Cerebellar cortex (tissue), 1 donor: ENCODE results near the gene RBM7.

Experiments
- DNase-seq: peaks from one replicate; pipeline ENCODE4 v3.0.0-alpha.2; 2015; ENCODE audit warnings: low spot score

Gene RBM7, protein sequence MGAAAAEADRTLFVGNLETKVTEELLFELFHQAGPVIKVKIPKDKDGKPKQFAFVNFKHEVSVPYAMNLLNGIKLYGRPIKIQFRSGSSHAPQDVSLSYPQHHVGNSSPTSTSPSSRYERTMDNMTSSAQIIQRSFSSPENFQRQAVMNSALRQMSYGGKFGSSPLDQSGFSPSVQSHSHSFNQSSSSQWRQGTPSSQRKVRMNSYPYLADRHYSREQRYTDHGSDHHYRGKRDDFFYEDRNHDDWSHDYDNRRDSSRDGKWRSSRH

DNA sequence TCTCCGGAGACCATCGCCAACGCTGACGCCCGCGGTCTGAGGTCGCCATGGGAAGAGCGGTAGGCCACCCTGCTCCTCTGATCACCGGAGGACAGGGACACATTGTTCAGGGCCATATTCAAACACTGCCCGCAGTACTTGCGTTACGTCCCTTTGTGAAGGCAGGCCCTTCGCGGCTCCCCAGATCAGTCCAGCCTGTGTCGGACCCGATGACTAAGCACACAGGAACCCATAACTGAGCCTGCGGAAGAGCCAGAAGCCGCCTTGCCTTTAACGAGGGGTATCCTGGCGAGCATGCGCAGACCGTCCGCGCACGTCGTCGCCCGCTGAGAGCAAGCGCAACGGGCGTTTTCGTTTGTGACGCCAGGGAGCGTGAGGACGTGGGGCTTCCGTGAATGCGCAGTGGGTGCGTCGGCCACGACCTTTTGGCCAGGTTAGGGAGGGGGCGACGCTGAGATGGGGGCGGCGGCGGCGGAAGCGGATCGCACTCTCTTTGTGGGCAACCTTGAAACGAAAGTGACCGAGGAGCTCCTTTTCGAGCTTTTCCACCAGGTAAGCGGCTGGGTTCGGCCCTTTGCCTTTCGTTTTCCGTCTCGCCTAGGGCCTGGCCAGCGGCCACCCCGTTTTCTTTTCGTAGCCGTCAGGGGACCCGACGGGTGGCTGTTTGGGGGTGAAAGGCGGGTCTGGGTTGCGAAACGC is at the start of gene RBM7, which contains the start of gene C11orf71:
RBM7 (plus strand) TSS at position 451 of the 699 bp plus-strand sequence; CDS start at position 457, 6 bp downstream.
C11orf71 (minus strand) TSS at position 296 of the 699 bp plus-strand sequence; CDS start at position 116, 180 bp downstream.
- DNase-seq, result peak; percentile 95

DNA sequence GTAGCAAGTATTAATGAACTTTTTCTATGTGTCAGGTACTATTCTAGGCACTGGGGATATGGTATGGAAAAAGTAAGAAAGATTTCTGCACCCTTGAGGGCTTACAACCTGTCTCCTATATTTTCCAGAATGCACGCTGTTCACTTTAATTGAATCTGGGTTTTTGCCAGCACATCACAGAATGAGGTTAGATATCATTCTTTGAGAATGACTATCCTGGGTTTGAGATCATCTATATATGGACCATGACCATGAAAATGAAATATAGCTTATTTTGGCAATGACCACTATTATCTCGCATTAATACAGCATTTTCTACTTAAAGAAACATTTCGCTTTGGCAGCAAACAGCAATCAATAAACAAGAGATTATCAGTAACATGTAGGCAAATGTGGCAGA is 47.0 kb upstream of the RBM7 start:
- no peak for DNase-seq

DNA sequence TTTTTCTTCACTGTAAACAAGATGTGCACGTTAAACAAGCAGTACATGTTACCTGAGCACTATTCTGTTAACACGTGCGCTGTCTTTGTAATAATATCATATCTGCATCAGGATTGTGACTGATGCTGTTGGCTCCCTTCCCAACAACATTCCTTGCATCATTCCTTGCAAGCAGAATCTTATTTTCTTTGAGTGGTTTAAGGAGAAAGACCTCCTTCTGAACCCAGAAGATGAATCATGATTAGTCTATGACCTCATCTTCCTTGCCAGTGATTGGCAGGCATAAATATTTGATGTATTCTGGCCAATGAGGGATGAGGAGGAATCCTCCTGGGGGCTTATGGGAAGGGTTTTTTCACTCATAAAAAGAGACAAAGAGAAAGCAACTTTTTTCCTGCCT is 46.4 kb upstream of the RBM7 start:
- no peak for DNase-seq

DNA sequence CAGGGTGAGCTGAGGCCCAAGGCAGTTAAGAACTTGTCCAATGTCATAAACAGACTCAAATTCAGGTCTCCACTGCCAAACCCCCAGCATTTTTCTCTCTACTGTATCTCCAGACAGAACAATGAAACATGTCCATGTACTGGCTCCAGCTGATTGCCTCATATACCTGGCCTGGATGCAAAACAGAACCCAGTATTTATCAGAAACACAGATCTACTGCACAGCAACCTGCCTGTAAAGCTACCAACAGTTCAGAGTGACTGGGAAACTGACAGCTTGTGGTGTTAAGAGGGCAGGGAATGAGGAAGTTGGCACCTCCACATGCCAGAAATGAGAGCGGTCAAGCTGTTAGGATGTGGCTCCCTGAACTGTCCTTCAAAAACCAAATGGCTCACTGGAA is 41.8 kb upstream of the RBM7 start:
- DNase-seq, result peak; percentile 93

DNA sequence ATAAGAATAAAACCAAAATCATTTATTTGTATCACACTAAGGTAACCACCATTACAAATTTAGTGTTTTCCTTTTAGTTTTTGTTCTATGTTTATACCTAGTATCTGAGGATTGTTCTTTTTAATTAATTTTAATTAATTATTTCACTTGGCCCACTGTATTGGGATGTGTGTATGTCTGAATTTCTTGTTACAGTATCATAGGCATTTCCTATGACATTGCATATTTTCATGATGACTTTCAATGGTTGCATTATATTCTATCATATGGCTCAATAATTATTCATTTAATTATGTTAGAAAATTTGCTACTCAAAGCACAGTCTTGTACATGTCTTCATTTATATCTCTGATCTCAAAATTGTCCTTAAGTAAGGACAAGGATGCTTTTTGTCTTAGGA is 41.1 kb upstream of the RBM7 start:
- DNase-seq, result no peak

DNA sequence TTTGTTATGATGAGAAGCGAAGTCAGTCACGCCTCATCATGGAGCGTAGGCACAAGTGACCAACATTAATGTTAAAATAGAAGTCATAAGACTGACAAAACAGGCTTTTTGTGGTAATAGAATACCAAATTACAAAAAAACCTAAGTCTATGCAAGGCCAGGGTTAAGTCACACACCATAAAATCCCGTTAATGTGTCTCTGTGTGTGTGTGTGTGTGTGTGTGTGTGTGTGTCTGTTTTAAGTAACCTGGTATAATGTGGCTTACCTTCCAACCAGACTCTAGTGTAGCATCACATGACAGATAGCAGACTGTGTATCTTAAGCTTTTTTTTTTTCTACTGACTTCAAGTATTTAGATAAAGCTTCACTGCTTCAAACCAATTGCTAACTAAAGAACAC is 38.1 kb upstream of the RBM7 start:
- no peak for DNase-seq

DNA sequence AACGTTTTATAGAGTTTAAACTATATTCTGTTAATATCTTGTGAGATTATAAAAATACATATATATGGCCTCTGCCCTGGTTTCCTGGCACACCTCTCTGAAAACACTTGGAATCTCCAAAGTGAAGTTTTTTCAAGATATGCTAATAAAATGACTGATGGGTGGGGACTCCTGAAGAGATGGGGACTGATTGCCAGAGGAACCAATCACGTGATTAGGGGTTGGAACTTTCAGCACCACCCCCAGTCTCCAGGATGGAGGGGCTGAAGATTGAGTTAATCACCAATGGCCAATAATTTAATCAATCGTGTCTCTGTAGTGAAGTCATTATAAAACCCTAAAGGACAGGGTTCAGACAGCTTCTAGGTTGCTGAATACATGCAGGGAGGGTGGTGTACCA is 37.5 kb upstream of the RBM7 start:
- DNase-seq, result no peak

DNA sequence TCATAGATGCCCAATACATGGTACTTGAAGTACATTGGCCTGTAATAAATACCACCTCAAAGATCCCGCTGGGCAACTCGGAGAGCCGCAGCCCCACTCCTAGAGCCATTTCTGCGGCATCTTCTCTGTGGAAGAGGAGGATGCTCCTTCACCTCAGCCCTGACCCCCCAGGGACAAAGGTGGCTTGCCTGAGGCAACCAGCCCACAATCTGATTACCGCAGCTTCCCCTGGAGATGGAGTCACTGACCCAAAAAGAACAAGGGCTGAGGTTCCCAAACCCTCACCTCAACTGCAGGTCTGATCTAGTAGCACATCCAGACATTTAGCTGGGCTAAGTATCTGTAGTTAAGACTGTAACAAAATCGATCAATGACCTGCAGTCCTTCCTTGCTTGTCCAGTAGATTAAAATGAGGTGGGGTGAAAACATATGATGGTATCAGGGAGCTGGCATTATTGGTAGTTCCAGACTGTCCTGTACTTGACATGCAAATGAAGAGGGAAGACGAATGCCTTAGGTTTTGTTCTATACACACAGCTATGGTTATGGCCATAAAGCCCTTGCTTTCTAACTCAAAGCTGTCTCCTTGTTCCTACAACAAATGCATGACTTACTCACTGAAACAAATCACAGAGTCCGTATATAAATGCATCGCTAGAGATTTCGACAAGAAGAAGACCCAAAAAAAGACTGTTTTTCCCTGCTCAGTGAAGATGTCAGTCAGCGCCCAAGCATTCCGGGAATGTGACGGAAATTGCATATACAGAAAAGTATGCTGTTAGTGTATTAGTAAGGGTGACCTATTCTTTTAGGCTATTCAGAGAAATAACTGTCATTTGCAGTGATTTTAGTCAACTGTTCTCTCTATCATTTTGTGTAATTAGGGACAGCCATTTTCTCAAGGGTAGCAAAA is 33.9 kb upstream of the RBM7 start:
- no peak for DNase-seq

DNA sequence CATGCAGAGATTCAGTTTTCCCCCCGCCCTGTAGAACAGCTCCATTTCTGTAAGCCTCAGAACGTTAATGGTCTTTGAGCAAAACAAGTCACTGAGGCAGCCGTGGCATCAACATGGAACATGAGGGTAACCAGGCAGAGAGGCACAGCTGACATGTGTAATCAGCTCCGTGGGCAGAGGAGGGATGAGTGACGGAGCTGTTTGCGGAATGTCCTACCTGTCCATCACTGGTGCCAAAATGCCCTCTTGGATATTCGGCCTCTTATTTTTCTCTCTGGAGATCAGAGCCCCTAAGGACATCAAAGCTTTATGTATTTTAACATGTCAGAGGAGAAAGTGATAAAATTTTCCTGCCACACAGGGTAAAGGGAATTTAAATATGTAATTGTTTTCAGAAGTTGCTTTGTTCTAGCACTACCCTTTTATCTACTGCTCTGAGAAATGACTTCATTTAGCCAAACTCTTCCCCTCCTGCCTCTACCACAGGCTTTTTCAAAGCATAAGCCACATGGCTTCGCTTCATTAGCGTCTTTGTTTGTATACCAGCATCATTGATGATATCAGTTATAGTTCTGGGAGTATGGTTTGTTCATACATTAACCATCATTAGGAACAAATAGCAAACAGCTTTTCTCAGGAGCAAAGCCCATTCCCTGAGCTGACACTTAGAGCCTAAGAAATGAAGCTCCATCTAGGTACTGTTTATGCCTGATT is 33.1 kb upstream of the RBM7 start:
- DNase-seq, result no peak

DNA sequence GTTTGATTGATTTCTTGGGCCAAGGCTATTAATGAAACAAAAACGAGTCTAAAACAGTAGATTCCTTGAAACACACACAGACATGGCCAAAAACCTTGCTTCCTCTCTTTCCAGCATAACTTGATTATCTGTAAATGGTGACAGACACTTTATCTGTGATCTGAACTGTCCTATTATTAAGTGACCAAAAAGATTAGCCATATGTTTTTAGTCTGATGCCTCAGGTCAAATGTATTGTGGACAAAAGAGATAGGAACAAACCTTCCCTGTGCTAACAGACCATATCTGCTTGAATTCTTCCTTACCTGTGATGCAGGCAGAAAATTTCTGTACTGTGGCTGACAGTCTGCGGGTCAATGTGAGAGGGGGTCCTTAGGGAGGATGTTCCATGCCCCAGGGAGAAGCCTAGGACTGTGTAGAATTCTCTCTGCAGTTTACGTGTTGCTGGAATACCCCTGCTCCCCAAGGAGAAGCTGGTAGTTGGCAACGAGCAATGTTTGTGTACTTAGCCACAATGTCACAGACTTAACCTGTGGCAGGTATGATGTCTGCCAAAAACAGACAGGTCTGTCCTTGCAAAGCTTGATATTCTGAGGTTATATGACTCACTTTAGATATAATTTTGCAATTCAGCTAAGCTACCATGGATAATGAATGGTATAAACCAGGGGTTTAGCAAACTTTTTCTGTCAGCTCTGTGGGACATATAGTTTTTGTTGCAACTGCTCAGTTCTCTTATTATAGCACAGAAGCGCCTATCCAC is 31.4 kb upstream of the RBM7 start:
- DNase-seq, result no peak

DNA sequence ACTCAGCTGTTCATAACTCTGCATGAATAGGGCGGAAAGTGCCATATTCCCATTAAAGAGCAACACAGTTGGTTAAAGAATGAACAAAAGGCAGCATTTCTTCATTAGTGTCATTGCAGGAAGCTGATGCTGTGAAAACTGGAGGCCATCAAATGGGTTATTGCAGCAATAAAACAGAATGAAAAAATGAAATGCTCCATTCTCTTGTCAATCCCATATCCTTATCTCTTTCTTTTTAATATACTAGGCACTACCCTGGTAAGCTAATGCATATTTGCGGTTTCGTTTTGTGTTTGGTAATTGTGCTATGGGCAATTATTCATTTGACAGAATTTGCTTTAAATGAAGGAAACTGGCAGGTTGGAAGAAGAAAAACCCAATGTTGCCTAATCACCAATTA is 25.4 kb upstream of the RBM7 start:
- DNase-seq, result no peak

DNA sequence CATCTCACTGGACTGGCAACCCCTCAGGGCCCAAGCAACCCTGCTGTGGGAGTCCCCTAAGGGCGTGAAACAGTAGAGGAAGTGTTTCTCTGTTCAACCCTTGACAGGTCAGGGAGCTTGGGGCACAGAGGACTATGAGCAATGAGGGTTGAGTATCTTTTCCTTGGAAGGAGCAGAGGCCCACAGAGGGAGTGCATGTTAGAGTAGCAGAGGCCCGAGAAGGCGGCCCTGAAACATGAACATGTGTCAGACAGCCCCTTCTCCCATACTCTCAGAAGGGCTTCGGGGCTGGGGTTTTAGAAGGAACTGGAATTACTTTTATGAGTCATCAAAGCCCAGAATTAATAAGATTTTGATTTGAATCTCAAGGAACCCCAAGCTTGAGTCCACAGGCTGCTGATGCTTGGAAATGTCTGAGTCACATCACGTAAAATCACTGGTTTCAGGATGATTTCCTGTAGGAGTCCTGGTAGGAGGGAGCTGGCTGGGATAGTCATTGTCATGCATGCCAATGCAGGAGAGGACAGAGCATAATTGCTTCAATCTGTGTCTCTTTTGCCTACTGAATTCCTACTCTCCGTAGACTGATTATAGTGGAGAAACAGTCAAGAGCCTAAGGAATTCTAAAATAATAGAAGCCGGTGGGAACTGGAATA is 22.7 kb upstream of the RBM7 start:
- no peak for DNase-seq

DNA sequence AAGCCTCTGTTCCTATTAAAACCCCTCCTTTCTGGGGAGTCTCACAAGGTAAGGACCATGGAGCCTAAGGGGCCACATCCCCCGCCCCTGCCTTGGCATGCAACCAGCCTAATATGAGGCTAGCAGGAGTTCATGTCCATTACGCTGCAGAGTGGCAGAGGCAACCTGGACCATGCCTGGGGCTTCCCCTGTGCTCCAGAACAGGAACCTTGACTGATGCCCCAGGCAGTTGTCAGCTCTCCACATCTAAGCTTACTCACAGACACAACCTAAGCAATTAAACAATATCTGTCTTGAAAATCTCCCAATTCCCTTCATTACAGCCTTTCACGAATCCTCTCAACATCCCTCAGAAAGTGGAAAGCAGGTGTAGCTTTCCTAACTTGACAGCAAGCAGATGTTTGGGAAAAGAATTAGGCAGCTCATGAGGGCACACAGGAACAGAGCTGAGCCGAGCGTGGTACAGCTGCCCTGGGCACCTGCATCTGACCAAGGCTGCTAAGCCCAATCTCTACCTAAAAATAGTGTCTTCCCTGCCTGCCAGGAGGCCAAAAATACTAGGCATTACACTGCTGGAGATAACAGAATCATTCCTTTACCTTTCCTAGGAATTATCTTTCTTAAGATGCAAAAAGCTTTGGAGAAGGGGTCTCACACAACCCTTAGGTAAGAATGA is 20.9 kb upstream of the RBM7 start:
- no peak for DNase-seq

DNA sequence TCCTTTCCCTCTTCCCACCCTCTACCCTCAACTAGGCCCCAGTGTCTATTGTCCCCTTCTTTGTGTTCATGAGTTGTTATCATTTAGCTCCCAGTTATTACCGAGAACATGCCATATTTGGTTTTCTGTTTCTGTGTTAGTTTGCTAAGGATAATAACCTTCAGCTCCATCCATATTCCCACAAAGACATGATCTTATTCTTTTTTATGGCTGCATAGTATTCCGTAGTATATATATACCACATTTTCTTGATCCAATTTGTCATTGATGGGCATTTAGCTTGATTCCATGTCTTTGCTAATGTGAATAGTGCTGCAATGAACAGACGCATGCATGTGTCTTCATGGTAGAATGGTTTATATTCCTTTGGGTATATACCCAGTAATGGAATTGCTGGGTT is 18.0 kb upstream of the RBM7 start:
- no peak for DNase-seq

DNA sequence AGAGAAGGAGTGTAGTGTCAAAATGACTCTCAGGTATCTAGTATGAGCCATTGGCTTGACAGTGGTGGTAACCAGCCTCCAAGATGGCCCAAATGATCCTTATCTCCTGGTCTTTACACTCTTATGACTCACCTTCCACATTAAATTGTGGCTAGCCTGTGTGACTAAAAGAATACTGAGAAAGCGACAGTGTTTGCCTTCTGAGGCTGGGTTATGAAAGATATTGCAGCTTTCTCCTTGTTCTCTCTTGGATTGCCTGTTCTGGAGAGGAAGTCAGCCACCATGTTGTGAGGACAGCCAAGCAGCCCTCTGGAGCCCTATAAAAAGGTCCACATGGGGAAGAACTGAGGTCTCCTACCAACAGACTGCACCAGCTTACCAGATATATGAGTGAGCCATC is 16.0 kb upstream of the RBM7 start:
- no peak for DNase-seq

DNA sequence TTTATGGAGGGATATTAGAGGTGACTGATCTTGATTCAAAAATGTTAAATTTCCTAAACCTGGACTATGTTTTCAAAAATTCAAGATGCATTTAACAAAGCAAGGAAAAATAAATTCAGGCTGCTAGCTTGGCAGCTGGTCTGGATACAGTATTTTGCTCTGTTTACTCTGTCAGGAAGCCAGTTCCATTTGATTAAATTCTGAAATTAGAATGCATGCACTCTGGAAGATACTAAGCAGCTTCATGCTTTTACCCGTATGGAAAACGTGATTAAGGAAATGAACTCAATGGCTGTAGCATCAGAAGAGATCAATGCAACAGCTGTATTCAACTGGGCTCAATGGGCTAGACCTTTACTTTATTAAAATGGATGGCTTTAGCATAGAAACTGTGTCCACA is 14.3 kb upstream of the RBM7 start:
- DNase-seq, result no peak

DNA sequence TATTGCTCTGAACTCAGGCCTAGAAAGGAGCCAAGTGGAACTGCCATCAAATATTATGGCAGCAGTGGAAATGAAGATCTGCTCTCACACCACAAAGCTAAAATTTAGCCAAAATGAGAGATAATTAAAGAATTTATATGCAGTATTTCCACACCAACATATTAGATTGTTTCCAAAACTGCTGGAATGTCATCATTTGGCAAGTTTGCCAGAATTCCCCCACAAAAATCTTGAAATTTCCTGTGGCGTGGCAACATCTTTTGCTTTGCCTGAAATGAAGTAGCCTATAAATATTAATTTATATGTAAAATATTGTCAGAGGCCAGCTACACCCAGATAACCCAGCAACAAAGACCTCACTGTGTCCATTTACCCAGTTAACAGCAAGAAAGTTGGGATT is 13.9 kb upstream of the RBM7 start:
- no peak for DNase-seq

DNA sequence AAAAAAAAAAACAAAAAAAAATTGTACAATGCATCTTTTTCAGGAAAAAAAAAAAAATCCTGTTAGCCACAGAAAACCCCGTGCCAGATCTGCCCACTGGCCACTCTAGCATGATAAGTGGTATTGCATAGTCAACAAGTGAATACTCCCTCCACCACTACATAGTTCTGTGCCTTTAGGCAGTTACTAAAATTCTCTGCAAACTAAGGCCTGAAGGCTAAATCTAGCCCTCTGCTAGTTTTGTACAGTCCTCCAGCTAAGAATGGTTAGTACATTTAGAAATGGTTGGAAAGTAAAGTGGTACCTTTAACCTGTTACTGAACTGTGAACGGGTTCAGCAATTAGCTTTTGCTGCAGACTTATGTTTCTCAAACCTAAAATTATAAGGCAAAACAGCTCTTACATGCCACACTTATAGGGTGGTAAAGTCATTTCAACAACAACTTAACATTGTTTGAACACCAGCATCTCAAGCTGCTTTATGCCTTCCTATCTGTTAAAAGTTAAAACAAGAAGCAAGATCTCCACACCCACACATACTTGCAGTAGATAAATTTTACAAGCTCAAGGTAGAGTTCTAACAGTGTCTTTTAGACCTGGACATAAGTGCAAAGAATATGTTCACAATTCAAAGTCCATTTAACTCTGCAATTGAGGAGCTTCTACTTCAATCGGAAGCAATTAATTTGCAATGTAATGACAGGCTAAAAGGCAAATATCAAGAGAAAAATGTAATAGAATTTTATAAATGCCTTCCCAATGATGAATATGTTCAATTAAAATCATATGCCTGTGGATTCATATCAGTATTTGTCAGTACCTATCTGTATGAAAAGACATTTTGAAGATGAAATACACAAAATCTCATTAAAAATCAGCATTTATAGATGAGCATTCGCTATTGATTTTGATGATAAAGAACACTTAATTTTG is 7.5 kb upstream of the RBM7 start:
- no peak for DNase-seq

DNA sequence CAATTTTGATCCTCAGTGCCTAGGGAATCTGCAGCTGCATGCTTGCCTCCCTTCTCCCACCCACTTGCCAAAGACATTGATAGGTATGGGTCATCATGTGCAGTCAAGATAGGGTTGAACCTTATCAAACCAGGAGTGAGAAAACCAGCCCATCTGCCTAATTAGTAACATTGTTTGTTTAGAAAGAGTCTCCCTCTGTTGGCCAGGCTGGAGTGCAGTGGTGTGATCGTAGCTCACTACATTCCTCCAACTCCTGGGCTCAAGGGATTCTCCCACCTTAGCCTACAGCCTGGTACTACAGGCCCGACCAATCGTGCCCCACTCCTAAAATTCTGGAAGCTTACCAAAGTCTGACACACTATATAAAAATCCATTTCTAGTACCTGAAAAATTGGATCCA is 4.7 kb upstream of the RBM7 start:
- no peak for DNase-seq
